ENCODE data around the gene UBE2G1. TPM values are rescaled to one million over a fixed set of nuclear protein-coding genes. Genes with fewer than 3 reads are reported as not detected.

Gene UBE2G1
- total and polyA plus RNA-seq, 9 of the 15 experiments (the other 6 are each of a cell fraction or from before 2014, with no cell fraction given): 10.1 to 65.9 (median 29.7) TPM

DNA sequence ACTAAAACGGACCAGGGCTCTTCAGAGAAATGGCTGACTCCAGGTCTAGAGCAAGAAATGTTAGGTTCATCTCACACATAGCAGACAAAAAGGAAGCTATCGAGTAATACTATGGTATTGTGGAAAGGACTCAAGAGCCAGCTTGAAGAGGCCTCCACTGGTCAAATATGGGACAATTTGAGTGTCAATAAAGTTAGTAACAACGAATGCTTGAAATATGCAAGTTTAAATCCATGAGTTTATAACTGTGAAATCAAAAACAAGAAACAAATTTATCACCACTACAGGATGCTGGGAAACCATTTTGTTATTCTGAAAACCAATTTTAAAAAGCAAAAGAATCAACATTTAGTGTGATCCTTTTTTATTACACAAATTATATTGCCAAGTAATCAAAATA is 52.3 kb downstream of the UBE2G1 start:
- Histone ChIP-seq H3K9ac (ENCODE audit: insufficient read depth in 1 of 2, low read depth in 2 of 2, low read length in 2 of 2) (no peak overlapping the region), H3K36me3 (ENCODE audit: control insufficient read depth, insufficient read depth, low read length) (no peaks in the 10 kb centered on the region), H2AFZ (ENCODE audit: low read depth, low read length) (no peak overlapping the region), H3K4me3 (no peak overlapping the region), H3K27me3 (ENCODE audit: control insufficient read depth in 2 of 2, insufficient read depth in 2 of 2, low read length in 2 of 2) (no peaks in the 10 kb centered on the region), H3K9me3 (replicated peaks; ENCODE audit: control insufficient read depth, insufficient read depth, low read depth, low read length) (no peaks in the 10 kb centered on the region), H3K4me2 (ENCODE audit: insufficient read depth, low read length) (no peak overlapping the region), H3K79me2 (ENCODE audit: control insufficient read depth, insufficient read depth, low read length) (peaks cover 92% of the 10 kb centered on the region), H4K20me1 (replicated peaks; ENCODE audit: control insufficient read depth, insufficient read depth, low read length) (peaks cover 7% of the 10 kb centered on the region; the same call in 1 of the 2 replicates), H3K27ac (ENCODE audit: extremely low read depth, low read depth, low read length) (no peak overlapping the region), H3K4me1 (replicated peaks in 1 of 2; ENCODE audit: control insufficient read depth in 2 of 2, insufficient read depth in 2 of 2, low read length in 2 of 2) (peaks cover 4 to 8% of the 10 kb centered on the region in 2 experiments; a peak in 4 of 5 replicates), H3K9me1 (ENCODE audit: control insufficient read depth, insufficient read depth, low read length) (no peaks in the 10 kb centered on the region)
- in situ Hi-C loops (cut with MboI) (no loop called here), intact Hi-C loops (cut with micrococcal nuclease) (no loop called here)
- ChIA-PET CTCF (ENCODE audit: low intra/inter-chr PET ratio) (no interaction called here), POLR2A (no interaction called here)
- FAIRE-seq (peak; percentile 26), ATAC-seq (no peak), DNase-seq (ENCODE audit: extremely low read depth in 1 of 4, low spot score in 3 of 4) (no peak)
- WGBS (ENCODE audit: insufficient coverage, low coverage, missing lambda C conversion rate): 58% methylated on average over 3 of the region's 3 CpGs
- BruUV-seq (replicated peaks): no TSS peak
- TF ChIP-seq ZNF140 (CRISPR knock-in tag; IDR thresholded peaks at IDR 0.05) (no peak), ZNF316 (IDR thresholded peaks at IDR 0.05) (peak; percentile 47; the same call in 1 of the 2 replicates)
- TF ChIP-seq, protein P1, sequence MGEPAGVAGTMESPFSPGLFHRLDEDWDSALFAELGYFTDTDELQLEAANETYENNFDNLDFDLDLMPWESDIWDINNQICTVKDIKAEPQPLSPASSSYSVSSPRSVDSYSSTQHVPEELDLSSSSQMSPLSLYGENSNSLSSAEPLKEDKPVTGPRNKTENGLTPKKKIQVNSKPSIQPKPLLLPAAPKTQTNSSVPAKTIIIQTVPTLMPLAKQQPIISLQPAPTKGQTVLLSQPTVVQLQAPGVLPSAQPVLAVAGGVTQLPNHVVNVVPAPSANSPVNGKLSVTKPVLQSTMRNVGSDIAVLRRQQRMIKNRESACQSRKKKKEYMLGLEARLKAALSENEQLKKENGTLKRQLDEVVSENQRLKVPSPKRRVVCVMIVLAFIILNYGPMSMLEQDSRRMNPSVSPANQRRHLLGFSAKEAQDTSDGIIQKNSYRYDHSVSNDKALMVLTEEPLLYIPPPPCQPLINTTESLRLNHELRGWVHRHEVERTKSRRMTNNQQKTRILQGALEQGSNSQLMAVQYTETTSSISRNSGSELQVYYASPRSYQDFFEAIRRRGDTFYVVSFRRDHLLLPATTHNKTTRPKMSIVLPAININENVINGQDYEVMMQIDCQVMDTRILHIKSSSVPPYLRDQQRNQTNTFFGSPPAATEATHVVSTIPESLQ (CRISPR knock-in tag; IDR thresholded peaks at IDR 0.05): no peak
- TF ChIP-seq, protein P2, sequence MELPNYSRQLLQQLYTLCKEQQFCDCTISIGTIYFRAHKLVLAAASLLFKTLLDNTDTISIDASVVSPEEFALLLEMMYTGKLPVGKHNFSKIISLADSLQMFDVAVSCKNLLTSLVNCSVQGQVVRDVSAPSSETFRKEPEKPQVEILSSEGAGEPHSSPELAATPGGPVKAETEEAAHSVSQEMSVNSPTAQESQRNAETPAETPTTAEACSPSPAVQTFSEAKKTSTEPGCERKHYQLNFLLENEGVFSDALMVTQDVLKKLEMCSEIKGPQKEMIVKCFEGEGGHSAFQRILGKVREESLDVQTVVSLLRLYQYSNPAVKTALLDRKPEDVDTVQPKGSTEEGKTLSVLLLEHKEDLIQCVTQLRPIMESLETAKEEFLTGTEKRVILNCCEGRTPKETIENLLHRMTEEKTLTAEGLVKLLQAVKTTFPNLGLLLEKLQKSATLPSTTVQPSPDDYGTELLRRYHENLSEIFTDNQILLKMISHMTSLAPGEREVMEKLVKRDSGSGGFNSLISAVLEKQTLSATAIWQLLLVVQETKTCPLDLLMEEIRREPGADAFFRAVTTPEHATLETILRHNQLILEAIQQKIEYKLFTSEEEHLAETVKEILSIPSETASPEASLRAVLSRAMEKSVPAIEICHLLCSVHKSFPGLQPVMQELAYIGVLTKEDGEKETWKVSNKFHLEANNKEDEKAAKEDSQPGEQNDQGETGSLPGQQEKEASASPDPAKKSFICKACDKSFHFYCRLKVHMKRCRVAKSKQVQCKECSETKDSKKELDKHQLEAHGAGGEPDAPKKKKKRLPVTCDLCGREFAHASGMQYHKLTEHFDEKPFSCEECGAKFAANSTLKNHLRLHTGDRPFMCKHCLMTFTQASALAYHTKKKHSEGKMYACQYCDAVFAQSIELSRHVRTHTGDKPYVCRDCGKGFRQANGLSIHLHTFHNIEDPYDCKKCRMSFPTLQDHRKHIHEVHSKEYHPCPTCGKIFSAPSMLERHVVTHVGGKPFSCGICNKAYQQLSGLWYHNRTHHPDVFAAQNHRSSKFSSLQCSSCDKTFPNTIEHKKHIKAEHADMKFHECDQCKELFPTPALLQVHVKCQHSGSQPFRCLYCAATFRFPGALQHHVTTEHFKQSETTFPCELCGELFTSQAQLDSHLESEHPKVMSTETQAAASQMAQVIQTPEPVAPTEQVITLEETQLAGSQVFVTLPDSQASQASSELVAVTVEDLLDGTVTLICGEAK (IDR thresholded peaks at IDR 0.05): peak; percentile 88
- TF ChIP-seq, protein P2 (CRISPR knock-in tag; IDR thresholded peaks at IDR 0.05): peak; percentile 79

All from K562 (cell line).